HG03460 (cell line): ENCODE data around the gene RNF138.
"Not testable (repeated sequence)": the region's sequence is repeated elsewhere in the genome, so short reads cannot be mapped to it uniquely, and the experiment has no call there.

ENCODE experiments used
- ATAC-seq: cut with Tn5 transposase; IDR thresholded peaks from one replicate; pipeline ENCODE4 v1.9.1; 2021; ENCODE audit not compliant: unreplicated experiment

The RNF138 gene

DNA sequence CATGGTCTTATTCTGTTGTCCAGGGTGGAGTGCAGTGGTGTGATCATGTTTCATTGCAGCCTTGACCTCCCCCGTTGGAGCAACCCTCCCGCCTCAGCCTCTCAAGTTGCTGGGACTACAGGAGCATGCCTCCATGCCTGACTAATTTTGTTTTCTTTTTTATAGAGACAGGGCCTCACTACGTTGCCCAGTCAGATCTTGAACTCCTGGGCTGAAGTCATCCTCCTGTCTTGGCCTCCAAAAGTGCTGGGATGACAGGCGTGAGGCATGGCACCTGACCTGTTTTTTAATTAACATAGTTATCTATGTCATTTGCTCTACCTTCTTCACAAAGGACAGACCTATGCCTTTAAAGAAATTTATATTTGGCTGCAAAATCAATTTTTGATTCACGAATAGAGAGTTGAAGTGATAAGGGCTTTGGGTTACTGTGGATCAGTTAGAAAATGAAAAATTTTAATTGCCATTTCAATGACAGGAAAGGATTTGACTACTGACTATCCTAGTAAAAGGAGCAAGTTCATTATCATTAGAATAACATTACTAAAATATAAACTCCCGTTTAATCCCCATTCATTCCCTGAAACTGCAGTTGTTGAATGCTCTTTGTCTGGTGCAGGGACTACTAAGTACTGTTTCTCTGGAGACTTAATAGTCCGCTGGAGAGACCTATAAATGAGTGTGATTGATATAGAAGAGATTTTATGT, 3.7 kb downstream of the RNF138 start:
- no peak for ATAC-seq

DNA sequence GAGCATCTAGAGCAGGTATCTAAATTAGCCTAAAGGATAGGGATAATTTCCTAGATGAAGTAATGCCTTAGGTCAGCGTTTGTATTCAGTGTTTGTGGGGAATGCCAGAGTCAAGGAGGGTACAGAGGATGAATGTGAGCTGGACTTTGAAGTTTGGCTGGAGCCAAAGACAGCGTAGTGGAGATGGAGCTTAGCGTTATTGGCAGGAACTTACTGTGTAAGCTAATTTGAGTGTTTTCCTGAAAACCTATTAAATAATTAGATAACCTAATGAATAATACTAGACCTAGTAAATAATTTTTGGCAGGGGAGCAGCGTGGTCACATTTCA, 4.2 kb downstream of the RNF138 start:
- ATAC-seq = no peak

DNA sequence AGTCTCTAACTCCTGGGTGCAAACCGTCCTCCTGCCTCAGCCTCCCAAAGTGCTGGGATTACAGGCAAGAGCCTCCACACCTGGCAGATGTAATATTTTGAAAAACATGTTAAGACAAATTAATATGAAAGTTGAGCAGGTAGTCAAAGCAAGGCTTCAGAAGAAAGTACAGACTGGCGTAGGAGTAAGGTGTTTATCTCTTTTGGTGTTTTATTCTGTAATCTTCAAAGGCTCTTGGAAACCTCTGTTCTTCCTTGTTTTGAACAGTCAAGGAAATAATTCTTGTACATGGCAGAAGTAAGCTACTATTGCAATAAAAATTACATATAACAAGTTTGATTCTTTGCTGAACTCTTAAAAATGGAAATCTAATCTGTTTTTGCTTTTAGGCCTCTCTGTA, 5.3 kb downstream of the RNF138 start:
- ATAC-seq = no peak

DNA sequence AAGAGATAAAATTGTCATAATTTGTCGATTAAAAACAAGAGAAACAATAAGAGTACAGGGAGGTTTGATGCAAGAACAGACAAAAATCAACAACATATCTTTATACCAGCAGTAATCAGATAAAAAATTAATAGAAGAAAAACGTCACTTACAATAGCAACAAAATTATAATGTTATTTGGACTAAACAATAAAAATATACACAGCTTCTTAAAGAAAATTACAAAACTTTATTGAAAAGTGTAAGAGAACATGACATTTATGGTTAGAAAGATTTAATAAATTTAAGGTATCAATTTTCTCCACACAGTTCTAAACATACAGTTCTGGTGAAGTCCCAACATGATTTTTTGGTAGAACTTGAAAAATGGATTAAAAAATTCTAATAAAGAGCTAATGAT, 12.8 kb downstream of the RNF138 start:
- ATAC-seq = no peak

DNA sequence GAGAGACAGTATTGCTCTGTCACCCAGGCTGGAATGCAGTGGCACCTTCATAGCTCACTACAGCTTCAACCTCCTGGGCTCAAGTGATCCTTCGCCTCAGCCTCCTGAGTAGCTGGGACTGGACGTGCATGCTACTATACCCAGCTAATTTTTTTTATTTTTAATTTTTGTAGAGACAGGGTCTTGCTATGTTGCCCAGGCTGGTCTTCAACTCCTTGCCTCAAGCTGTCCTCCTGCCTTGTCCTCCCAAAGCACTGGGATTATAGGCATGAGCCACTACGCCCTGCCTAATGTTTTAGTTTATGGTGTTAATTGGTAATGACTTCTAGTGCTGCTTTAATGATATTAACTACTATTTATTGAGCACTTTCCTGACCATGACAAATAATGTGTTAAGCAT, 18.3 kb downstream of the RNF138 start:
- ATAC-seq = no peak

DNA sequence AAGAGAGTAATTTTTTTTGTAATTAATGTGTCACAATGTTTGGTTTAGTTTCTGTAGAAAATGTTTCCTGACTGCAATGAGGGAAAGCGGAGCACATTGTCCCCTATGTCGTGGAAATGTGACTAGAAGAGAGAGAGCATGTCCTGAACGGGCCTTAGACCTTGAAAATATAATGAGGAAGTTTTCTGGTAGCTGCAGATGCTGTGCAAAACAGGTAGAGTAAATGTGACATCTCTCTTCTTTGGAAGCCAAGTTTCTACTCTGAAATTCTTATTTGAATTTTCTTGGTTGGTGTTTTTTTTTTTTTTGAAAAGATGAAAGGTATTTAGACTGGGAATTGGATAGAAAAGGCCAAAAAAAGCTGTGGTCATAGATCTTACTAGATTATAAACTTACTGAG, 20.0 kb downstream of the RNF138 start:
- ATAC-seq = no peak

DNA sequence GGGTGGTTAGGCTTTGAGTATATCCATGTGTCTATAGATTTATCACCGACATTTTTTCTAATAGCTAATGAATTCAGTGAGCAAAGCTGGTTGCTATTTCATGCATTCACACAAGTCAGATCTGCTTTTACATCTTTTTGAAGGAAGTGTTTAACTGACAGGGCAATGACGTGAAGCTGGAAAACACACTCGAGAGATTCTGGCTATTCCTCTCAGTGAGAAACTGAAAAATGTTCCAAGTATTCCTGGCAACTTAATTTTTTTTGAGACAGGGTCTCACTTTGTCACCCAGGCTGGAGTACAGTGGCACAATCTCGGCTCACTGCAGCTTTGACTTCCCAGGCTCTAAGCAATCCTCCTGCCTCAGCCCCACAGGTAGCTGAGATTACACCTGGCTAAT, 21.2 kb downstream of the RNF138 start:
- no peak for ATAC-seq

DNA sequence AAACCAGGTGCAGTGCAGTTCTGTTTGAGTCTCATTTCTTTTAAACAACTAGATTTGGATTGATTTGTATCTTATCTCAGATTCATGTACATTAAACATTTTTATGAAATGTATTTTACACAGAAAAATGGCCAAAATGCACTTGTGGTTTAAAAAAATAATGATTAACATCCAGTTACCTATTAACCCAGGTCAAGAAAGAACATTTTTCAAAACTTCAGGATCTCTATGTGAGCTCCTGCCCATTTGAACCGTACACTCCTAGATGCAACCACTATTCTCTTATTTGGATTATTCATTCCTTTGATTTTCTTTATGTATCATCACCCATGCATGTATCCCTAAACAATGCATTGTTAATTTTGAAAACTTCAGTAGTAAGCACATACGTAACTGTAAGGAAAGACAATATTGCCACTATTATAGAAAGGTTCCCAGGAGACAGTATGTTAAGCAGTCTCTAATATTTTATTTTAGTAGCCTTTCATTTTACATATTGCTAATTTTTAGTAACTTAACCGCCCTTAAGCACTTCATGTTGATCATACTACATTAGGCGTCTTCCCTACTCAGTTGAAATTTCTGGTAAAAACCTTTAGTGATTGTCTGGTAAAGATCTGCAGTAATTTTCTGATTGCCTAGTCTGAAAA, 22.7 kb downstream of the RNF138 start:
- no peak for ATAC-seq

DNA sequence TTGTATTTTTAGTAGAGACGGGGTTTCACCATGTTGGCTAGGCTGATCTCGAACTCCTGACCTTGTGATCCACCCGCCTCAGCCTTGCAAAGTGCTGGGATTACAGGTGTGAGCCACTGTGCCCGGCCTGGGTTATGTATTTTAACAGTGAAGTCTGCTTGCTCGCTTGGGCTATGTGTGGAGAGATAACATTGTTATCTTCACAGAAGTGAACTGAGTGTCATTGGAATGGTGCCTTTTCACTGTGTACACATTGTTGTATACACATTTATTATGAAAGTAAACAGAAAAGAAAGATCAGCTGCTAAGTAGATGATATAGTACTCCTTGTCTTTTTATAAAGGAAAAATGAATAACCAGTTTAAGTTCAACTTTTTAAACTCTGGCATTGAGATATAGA, 30.4 kb downstream of the RNF138 start:
- no peak for ATAC-seq

DNA sequence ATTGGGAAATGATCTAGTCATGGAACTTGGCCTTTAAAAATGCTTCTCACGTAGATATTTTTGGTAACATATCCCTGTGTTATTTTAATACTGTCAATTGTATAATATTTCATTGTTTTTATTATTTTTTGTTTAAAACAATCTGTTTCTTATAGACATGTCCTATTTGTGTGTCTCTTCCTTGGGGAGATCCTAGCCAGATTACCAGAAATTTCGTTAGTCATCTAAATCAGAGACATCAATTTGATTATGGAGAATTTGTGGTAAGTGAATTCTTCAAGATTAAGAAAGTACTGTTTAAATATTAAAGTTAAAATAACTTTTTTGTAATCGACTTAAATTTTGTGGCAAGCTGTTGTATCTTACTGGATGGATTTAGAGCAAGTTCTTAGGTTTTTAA, 34.9 kb downstream of the RNF138 start:
- no peak for ATAC-seq

DNA sequence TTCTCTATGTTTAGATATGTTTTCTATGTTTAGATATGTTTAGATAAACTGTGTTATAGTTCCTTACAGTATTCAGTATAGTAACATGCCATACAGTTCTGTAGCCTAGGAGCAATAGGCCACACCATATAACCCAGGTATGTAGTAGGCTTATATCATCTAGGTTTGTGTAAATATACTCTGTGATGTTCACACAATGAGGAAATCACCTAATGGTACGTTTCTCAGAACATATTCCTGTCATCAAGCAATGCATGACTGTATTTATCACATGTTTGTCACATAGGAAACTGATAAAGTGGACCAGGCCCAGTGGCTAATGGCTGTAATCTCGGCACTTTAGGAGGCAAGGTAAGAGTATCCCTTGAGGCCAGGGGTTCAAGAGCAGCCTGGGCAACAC, 44.0 kb downstream of the RNF138 start:
- ATAC-seq = no peak

DNA sequence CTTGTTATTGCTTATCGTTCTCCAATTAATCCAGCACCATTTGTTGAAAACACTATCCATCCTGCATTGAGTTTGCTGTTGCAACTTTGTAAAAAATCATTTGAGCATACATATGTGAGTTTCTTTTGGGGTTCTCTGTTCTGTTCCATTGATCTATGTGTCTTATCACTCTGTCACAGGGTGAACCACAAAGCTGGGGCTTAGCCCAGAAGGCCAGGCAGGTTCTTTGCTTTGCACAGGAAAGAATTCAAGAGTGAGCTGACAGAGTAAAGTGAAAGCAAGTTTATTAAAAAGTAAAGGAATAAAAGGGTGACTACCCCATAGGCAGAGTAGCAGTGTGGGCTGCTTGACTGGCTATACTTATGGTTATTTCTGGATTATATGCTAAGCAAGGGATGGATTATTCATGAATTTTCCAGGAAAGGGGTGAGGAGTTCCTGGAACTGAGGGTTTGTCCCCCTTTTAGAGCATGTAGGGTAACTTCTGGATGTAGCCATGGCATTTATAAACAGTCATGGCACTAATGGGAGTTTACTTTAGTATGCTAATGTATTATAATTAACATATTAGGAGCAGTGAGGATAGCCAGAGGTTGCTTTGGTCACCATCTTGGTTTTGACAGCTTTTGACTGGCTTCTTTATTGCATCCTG, 46.8 kb downstream of the RNF138 start:
- no peak for ATAC-seq

DNA sequence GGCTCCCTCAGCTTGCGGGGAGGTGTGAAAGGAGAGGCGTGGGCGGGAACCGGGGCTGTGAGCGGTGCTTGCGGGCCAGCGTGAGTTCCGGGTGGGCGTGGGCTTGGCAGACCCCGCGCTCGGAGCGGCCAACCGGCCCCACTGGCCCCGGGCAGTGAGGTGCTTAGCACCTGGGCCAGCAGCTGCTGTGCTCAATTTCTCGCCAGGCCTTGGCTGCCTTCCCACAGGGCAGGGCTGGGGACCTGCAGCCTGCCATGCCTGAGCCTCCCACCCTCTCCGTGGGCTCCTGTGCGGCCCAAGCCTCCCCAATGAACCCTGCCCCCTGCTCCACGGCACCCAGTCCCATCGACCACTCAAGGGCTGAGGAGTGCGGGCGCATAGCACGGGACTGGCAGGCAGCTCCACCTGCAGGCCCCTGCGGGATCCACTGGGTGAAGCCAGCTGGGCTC, 48.2 kb downstream of the RNF138 start:
- no peak for ATAC-seq

DNA sequence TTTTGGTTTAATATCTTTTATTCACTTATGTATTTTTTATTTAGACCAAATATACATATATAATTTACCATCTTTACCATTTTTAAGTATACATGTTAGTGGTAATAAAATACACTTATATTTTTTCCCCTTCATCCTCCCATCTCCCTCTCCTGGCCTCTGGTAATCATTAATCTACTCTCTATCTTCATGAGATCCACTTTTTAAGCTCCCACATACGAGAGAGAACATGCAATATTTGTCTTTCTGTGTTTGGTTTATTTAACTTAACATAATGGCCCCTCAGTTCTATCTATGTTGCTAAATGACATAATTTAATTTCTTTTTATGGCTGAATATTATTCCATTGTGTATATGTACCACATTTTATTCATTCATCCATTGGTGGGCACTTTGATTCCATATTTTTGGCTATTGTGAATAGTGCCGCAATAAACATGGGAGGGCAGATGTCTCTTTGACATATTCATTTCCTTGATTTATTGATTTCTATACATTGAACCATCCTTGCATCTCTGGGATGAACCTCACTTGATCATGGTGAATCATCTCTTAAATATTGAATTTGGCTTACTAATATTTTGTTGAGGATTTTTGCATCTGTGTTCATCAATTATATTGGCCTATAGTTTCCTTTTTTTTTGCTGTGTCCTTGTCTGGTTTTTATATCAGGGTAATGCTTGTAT, 56.7 kb downstream of the RNF138 start:
- no peak for ATAC-seq

DNA sequence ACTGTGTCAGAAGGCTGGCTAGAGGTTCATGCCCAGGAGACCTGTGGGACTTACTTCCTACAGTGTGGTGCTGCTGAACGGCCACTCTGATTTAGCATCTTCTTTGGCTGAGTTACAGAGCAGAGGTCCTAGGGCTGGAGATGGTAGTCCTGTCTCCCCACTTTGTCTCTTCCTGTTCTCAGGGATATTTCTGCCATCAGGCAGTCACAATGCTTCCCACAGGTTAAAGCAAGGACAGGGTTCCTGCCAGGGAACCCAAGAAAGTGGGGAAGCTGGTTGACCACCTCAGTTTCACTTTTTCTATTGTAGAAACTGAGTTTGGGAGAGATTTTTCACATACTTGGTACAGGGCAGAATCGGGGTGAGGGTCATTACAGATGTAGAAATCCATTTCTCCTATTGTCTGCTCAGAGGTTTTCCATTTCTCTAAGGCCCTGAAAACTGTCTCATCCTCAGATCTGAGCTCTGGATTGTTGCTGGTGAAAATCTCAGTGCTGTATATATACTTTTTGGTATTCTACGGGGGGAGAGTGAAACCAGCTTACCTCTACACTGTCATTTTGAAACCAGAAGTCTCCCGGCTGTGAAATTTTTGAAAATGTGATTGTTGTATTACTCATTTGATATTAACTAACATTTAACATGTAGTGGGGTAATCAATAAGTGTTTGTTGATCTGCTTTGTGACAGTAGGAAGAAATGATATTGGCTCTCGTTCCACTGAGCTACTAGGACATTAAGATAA, 61.2 kb downstream of the RNF138 start:
- ATAC-seq = peak; percentile 92

DNA sequence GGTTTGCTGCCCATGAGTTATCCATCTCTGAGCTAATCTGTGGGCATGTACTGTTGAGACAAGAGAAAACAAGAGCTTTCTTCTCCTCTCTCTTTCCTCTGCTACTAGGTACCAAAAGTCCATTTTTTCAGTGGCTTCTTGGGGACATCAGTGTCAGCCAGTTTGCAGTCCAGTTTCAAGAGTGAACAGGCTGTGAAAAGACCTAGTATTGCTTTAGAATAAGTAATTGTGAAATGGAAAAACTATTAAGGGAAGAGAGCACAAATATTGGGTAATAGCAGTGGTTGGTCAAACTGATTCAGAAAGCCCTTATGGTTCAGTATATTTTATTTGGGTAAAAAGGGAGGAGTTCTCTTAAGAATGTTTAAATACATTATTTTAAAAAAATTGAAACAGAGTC, 65.2 kb downstream of the RNF138 start:
- no peak for ATAC-seq

DNA sequence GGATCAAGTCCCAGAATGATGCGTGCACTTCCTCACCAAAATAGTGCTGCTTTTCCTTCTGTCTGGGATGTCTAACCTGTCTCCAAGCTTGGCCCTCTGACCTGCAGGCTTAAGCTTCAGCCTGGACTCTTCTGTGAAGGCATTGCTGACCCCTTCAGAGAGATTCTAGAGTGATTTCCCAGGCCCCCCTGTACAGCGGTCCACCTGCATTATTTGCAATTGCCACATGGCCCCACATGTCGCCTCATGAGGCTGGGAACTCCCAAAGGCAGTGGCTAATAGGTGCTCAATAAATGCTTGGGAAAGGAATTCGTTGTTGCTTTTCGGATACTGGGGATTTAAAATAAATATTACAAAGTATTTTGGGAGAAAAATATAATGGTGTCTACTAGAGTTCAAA, 65.9 kb downstream of the RNF138 start:
- ATAC-seq = no peak

DNA sequence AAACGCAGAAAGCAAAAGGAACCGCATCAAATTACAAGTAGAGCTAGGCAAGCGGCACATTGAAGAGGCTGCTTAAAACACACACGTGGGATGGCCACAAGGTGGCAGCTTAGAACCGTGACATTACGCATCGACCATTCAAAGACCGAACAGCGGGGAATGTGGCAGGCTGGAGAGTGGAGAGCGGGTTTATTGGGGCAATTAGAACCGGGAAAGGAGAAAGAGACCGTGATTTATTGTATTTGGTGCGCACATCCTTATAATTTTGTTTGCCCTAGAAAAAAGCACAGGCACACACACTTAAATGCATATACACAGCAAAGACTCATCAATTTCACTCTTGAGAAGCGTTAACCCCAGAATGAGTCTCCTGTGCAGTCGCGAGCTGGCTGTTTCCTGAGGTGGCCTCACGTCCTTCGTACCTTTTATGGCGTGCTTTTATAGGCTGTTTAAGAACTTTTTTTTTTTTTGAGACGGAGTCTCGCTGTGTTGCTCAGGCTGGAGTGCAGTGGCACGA, 66.5 kb downstream of the RNF138 start:
- peak; percentile 83 for ATAC-seq

DNA sequence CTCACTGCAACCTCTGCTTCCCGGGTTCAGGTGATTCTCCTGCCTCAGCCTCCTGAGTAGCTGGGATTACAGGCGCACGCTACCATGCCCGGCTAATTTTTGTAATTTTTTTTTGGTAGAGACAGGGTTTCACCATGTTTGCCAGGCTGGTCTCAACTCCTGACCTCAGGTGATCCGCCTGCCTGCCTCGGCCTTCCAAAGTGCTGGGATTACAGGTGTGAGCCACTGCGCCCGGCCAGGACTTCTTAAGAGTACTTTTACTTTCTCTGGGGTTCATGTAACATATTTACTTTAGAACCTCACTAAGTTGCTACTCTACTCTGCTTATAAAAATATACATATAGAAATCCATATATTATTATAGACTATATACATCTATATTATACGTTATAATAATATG, 67.0 kb downstream of the RNF138 start:
- not testable (repeated sequence) for ATAC-seq

DNA sequence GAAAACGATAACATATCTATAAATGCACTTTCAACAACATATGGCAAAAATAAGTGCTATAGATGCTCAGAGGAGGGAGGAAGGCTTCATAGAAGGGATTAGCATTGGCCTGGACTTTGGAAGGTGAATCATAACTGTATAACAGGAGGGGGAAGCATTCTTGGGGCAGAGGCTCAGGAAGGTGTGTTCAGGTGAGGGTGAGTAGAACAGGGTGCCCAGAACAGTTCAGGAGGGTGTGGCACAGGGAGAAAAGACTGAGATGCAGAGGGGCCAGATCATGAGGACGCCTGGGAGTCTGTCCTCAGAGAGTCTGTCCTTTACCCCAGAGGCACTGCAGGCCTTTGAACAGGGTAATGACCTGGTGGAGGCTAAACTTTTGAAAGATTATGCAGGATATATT, 68.9 kb downstream of the RNF138 start:
- ATAC-seq = no peak
